Stomach (tissue), 4 donors: ENCODE results near the gene SPI1.

Experiments used
- EP300 ChIP-seq: sonication (generic); formaldehyde crosslinking; IDR thresholded peaks from one replicate; pipeline ENCODE4 v1.6.1; 2017; ENCODE audit warnings: antibody characterized with exemption
- TF ChIP-seq, protein P1 (sequence below), 7 experiments: fragments of 450-650 bp in 4 of 7; fragments of 200-600 bp in 3 of 7; sonication (generic) in 3 of 7; IDR thresholded peaks; one replicate each; pipeline ENCODE4 v1.5.1; 2016 to 2019; ENCODE audit warnings: antibody characterized with exemption in 7 of 7, control low read depth in 2 of 7, mild to moderate bottlenecking in 1 of 7

DNA sequence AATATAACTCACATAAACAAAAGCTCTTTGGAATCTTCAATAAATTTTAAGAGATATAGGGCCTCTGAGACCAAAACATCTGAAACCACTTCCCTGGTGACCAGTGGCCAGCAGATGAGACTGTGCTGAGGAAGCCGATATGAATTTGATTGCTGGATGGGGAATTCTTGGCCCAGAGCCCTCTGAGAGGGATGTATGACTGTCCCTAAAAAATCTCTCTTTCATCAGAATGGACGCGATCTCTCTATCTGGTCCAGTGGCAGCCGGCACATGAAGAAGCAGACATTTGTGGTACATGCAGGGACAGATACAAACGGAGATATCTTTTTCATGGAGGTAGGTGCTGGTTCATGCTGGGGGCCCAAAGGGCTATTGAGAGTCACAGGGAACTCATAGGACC is 63.4 kb downstream of the SPI1 start:
- TF ChIP-seq, protein P1, sequence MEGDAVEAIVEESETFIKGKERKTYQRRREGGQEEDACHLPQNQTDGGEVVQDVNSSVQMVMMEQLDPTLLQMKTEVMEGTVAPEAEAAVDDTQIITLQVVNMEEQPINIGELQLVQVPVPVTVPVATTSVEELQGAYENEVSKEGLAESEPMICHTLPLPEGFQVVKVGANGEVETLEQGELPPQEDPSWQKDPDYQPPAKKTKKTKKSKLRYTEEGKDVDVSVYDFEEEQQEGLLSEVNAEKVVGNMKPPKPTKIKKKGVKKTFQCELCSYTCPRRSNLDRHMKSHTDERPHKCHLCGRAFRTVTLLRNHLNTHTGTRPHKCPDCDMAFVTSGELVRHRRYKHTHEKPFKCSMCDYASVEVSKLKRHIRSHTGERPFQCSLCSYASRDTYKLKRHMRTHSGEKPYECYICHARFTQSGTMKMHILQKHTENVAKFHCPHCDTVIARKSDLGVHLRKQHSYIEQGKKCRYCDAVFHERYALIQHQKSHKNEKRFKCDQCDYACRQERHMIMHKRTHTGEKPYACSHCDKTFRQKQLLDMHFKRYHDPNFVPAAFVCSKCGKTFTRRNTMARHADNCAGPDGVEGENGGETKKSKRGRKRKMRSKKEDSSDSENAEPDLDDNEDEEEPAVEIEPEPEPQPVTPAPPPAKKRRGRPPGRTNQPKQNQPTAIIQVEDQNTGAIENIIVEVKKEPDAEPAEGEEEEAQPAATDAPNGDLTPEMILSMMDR (IDR thresholded peaks at IDR 0.05): no peak
- no peak for TF ChIP-seq EP300
